ENCODE results near the gene CNST.

DNA sequence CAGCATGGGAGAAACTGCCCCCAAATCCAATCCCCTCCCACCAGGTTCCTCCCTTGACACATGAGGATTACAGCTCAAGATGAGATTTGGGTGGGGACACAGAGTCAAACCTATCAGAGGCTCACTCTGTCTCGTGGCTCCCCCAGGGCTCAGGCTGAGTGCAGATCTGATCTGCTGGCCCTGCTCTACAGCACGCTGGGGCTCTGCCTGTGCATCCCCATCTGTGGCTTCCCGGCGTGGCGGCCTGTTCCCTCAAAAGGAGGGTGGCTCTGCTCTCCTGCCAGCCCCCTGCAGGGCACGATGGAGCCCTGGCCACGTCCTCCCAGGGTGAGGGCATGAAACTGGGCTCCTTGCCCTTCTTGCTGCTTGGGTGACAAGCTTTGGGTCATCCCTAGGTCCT, 39.3 kb upstream of the CNST start:
- TF ChIP-seq, protein P1, sequence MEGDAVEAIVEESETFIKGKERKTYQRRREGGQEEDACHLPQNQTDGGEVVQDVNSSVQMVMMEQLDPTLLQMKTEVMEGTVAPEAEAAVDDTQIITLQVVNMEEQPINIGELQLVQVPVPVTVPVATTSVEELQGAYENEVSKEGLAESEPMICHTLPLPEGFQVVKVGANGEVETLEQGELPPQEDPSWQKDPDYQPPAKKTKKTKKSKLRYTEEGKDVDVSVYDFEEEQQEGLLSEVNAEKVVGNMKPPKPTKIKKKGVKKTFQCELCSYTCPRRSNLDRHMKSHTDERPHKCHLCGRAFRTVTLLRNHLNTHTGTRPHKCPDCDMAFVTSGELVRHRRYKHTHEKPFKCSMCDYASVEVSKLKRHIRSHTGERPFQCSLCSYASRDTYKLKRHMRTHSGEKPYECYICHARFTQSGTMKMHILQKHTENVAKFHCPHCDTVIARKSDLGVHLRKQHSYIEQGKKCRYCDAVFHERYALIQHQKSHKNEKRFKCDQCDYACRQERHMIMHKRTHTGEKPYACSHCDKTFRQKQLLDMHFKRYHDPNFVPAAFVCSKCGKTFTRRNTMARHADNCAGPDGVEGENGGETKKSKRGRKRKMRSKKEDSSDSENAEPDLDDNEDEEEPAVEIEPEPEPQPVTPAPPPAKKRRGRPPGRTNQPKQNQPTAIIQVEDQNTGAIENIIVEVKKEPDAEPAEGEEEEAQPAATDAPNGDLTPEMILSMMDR (conservative IDR thresholded peaks at IDR 0.05; ENCODE audit: low read length): no peak
- no peak for TF ChIP-seq EZH2phosphoT487 (IDR thresholded peaks at IDR 0.05; ENCODE audit: borderline replicate concordance)

Measured in Loucy (cell line).